Choroid plexus epithelial cell (primary cell): Measurements from ENCODE around the gene RAPGEF4.

Source experiments
- DNase-seq: peaks from one replicate; pipeline ENCODE4 v3.0.0-alpha.2; 2010; ENCODE audit warnings: low read depth
- H3K4me3 ChIP-seq: 2 replicates; pipeline ENCODE4 v1.5.1; 2011; ENCODE audit warnings: low read depth, mild to moderate bottlenecking, control low read depth, low read length, moderate library complexity
- CTCF ChIP-seq: conservative IDR thresholded peaks from 2 replicates; pipeline ENCODE4 v1.5.1; 2011; ENCODE audit warnings: low read depth, mild to moderate bottlenecking, control low read depth, inconsistent platforms, low read length, moderate library complexity

The RAPGEF4 gene

DNA sequence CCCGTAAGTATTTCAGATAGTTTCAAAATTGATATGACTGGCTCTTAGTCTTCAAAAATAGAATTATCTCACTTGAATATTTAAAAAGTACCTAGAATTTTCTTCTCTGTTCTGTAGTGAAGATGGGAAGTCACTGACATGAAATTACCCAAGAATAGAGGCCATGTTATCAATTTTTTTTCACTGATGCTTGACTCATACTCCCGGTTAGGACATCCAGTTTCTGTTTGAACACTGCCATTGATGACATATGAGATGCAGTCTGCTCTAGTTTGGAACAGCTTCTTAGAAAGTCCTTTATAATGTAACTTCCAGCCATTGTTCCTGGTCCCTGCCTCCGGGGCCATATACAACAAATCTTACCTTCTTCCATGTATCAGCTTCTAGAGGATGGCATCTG lies 366.0 kb downstream of the RAPGEF4 start:
- DNase-seq = peak; percentile 86
- no peak overlapping the region for H3K4me3 ChIP-seq
- no peak for TF ChIP-seq CTCF
